Sigmoid colon (tissue), 4 donors: ENCODE results near the gene ZNF548.

Experiments
- EP300 ChIP-seq, 4 donors: sonication (generic); formaldehyde crosslinking; IDR thresholded peaks; one replicate each; pipeline ENCODE4 v1.6.1; 2017; ENCODE audit warnings: antibody characterized with exemption in 4 of 4
- POLR2A ChIP-seq, 2 donors: fragments of 450-650 bp; IDR thresholded peaks; one replicate each; pipeline ENCODE4 v1.6.1; 2016; ENCODE audit warnings: antibody characterized with exemption in 2 of 2, mild to moderate bottlenecking in 2 of 2, moderate library complexity in 2 of 2
- POLR2AphosphoS5 ChIP-seq, 4 donors: sonication (generic); formaldehyde crosslinking; IDR thresholded peaks; one replicate each; pipeline ENCODE4 v1.6.1; 2017; ENCODE audit warnings: antibody characterized with exemption in 4 of 4
- TF ChIP-seq, protein P1 (sequence below), 4 experiments: fragments of 450-650 bp in 3 of 4; fragments of 200-600 bp in 1 of 4; IDR thresholded peaks; one replicate each; pipeline ENCODE4 v1.5.1; 2016 to 2019; ENCODE audit warnings: antibody characterized with exemption in 4 of 4, mild to moderate bottlenecking in 3 of 4, moderate library complexity in 2 of 4

DNA sequence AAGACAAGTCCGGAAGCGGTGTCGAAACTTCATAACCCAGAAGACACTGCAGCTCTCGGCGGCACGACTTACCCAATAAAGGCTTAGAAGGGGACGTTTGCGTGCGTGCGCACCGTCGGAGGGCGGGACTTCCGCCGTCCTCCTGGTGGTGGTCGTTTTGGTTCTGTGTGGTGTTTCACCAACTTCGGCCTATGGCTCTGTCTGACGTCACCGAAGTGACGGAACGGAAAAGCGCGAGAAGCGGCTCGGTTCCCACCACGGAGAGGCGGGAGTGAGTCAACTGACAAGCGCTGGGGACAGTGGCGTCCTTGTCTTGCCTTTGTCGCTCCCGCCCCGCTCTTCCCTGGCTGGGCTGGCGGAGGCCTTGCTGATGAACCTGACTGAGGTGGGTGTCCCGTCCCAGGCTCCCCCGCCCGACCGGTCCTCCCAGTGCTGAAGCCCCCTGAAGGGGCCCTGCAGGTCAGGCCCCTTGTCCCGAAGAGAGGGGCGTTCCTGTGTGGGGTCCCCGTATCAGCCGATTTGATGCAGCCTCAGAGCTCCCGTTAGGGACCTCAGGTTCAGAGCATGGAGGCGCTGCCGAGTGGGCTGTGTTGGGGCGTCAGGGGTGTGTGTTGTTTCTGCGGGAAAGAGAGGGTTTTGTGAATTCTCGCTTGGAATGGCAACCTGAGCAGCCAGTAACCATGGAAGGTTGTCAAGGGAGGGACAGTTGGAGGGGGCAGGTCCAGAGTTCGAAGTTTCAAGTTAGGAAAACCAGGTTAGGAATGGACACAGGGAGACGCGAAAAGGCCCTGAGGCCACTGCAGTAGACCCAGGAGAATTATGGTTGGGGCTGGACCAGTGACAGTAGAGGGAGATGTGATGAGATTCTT lies at the start of gene ZNF548:
- TF ChIP-seq POLR2AphosphoS5 (IDR thresholded peaks at IDR 0.05) (peak; percentile 92 to 97 (median 94)), POLR2A (IDR thresholded peaks at IDR 0.05) (peak; percentile 57 to 74), EP300 (IDR thresholded peaks at IDR 0.05) (peak in 1 of 4 donors; percentile 87)
- TF ChIP-seq, protein P1, sequence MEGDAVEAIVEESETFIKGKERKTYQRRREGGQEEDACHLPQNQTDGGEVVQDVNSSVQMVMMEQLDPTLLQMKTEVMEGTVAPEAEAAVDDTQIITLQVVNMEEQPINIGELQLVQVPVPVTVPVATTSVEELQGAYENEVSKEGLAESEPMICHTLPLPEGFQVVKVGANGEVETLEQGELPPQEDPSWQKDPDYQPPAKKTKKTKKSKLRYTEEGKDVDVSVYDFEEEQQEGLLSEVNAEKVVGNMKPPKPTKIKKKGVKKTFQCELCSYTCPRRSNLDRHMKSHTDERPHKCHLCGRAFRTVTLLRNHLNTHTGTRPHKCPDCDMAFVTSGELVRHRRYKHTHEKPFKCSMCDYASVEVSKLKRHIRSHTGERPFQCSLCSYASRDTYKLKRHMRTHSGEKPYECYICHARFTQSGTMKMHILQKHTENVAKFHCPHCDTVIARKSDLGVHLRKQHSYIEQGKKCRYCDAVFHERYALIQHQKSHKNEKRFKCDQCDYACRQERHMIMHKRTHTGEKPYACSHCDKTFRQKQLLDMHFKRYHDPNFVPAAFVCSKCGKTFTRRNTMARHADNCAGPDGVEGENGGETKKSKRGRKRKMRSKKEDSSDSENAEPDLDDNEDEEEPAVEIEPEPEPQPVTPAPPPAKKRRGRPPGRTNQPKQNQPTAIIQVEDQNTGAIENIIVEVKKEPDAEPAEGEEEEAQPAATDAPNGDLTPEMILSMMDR (IDR thresholded peaks at IDR 0.05) = peak; percentile 12 to 42 (median 26)
